Neural cell (in vitro differentiated cells): ENCODE measurements around the gene GHRL. TPM values are rescaled to one million over a fixed set of nuclear protein-coding genes. Genes with fewer than 3 reads are reported as not detected.

ENCODE experiments used
- H2AFZ ChIP-seq: fragments of 200-600, 300-800 bp; sonication (generic), shearing (Covaris generic); 2 replicates; pipeline ENCODE4 v1.6.0; 2014; ENCODE audit warnings: low read depth, mild to moderate bottlenecking, antibody characterized with exemption, low read length, moderate library complexity
- H3F3A ChIP-seq: fragments of 200-600 bp; shearing (Covaris generic); 2 replicates; pipeline ENCODE4 v1.6.1; 2016; ENCODE audit warnings: mild to moderate bottlenecking, moderate library complexity, mixed read lengths, antibody characterized with exemption, low read length; ENCODE audit not compliant: insufficient read depth, poor library complexity, severe bottlenecking
- H3K27ac ChIP-seq: fragments of 200-600, 300-800 bp; sonication (generic), shearing (Covaris generic); 2 replicates; pipeline ENCODE4 v1.5.1; 2014; ENCODE audit warnings: mild to moderate bottlenecking, low read length, moderate library complexity
- H3K27me3 ChIP-seq: fragments of 300-800, 200-600 bp; sonication (generic), shearing (Covaris generic); 2 replicates; pipeline ENCODE4 v1.6.0; 2014; ENCODE audit warnings: mild to moderate bottlenecking, low read depth, low read length, moderate library complexity; ENCODE audit not compliant: insufficient read depth
- H3K36me3 ChIP-seq: fragments of 300-800, 200-600 bp; sonication (generic), shearing (Covaris generic); 2 replicates; pipeline ENCODE4 v1.5.1; 2014; ENCODE audit warnings: mild to moderate bottlenecking, antibody characterized with exemption, low read length, moderate library complexity; ENCODE audit not compliant: insufficient read depth
- H3K4me2 ChIP-seq: fragments of 300-800, 200-600 bp; sonication (generic), shearing (Covaris generic); 2 replicates; pipeline ENCODE4 v1.6.0; 2014; ENCODE audit warnings: mild to moderate bottlenecking, low read length
- H3K4me3 ChIP-seq: fragments of 300-800, 200-600 bp; sonication (generic), shearing (Covaris generic); 2 replicates; pipeline ENCODE4 v1.5.1; 2014; ENCODE audit warnings: mild to moderate bottlenecking, low read length, moderate library complexity
- H3K79me2 ChIP-seq: fragments of 200-600 bp; shearing (Covaris generic); replicated peaks from 2 replicates; pipeline ENCODE4 v1.6.0; 2014; ENCODE audit warnings: mild to moderate bottlenecking, low read length, moderate library complexity; ENCODE audit not compliant: insufficient read depth
- H3K9ac ChIP-seq: fragments of 300-800, 200-600 bp; sonication (generic), shearing (Covaris generic); 2 replicates; pipeline ENCODE4 v1.6.1; 2016; ENCODE audit warnings: mild to moderate bottlenecking, low read length, mixed read lengths
- H3K9me2 ChIP-seq: fragments of 200-600 bp; shearing (Covaris generic); 2 replicates; pipeline ENCODE4 v1.6.1; 2016; ENCODE audit warnings: mild to moderate bottlenecking, low read length, mixed read lengths; ENCODE audit not compliant: insufficient read depth
- H3K9me3 ChIP-seq: fragments of 200-600, 300-800 bp; sonication (generic), shearing (Covaris generic); 2 replicates; pipeline ENCODE4 v1.6.1; 2016; ENCODE audit warnings: mild to moderate bottlenecking, mixed run types, low read length, moderate library complexity, mixed read lengths
- H4K20me1 ChIP-seq: fragments of 200-600 bp; shearing (Covaris generic); 2 replicates; pipeline ENCODE4 v1.6.1; 2016; ENCODE audit warnings: mild to moderate bottlenecking, mixed run types; ENCODE audit not compliant: insufficient read depth
- CTCF ChIP-seq: fragments of 450-650 bp; IDR thresholded peaks from 2 replicates; pipeline ENCODE4 v1.5.1; 2014; ENCODE audit warnings: antibody characterized with exemption, mild to moderate bottlenecking, moderate library complexity; ENCODE audit not compliant: poor library complexity, severe bottlenecking
- EP300 ChIP-seq: fragments of 450-650 bp; conservative IDR thresholded peaks from 2 replicates; pipeline ENCODE4 v1.6.1; 2014; ENCODE audit warnings: antibody characterized with exemption, mild to moderate bottlenecking, moderate library complexity; ENCODE audit not compliant: poor library complexity, severe bottlenecking
- EZH2 ChIP-seq: fragments of 200-600, 300-800 bp; shearing (Covaris generic), sonication (generic); IDR thresholded peaks from 2 replicates; pipeline ENCODE4 v1.6.1; 2014; ENCODE audit warnings: antibody characterized with exemption, low read length, borderline replicate concordance, mild to moderate bottlenecking; ENCODE audit not compliant: insufficient read depth, poor library complexity, severe bottlenecking
- MXI1 ChIP-seq: fragments of 450-650 bp; conservative IDR thresholded peaks from 2 replicates; pipeline ENCODE4 v1.6.1; 2014; ENCODE audit warnings: antibody characterized with exemption, mild to moderate bottlenecking; ENCODE audit not compliant: poor library complexity, severe bottlenecking
- POLR2AphosphoS5 ChIP-seq: IDR thresholded peaks from 2 replicates; pipeline ENCODE4 v1.6.1; 2012
- RAD21 ChIP-seq: fragments of 450-650 bp; conservative IDR thresholded peaks from 2 replicates; pipeline ENCODE4 v1.6.1; 2014; ENCODE audit warnings: antibody characterized with exemption, mild to moderate bottlenecking, moderate library complexity
- REST ChIP-seq: IDR thresholded peaks from 2 replicates; pipeline ENCODE4 v1.6.1; 2012; ENCODE audit warnings: borderline replicate concordance
- SMC3 ChIP-seq: fragments of 450-650 bp; conservative IDR thresholded peaks from 2 replicates; pipeline ENCODE4 v1.6.1; 2014; ENCODE audit warnings: antibody characterized with exemption, mild to moderate bottlenecking, moderate library complexity; ENCODE audit not compliant: poor library complexity
- TAF1 ChIP-seq: IDR thresholded peaks from 2 replicates; pipeline ENCODE4 v1.6.1; 2012; ENCODE audit warnings: low read depth
- polyA plus RNA-seq: library from polyadenylated mRNA; depleted of rRNA; stranded (reverse); fragments of >200 nt; gene quantifications from 2 replicates; pipeline ENCODE4 v1.2.3, GENCODE V29; 2014

GHRL gene
- polyA plus RNA-seq, 1 donor from 2014 or later = 2.8 TPM

DNA sequence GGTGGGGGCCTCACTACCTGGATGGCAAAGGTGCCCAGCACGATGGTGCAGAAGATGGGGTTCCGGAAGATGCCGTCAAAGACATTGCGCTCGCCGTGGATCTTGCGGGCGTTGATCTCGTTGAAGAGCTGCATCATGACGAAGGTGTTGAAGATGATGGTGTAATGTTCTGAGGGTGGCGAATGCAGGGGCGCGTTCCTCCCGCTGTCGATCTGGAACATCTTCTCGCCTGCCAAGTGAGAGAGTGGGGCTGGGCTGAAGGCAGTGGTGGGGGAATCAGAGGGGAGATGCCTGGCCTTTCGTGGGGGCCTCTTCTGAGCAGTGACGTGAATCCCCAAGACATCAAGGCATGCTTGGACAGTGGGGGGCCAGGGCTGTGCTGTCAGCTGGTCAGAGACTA lies 47.7 kb upstream of the GHRL start:
- no peaks in the 10 kb centered on the region for H3K36me3 ChIP-seq
- H3K9ac ChIP-seq = no peak overlapping the region
- TF ChIP-seq EP300 (no peak), TAF1 (no peak), POLR2AphosphoS5 (no peak), EZH2 (no peak), CTCF (no peak), MXI1 (no peak), REST (no peak), SMC3 (no peak), RAD21 (no peak)

DNA sequence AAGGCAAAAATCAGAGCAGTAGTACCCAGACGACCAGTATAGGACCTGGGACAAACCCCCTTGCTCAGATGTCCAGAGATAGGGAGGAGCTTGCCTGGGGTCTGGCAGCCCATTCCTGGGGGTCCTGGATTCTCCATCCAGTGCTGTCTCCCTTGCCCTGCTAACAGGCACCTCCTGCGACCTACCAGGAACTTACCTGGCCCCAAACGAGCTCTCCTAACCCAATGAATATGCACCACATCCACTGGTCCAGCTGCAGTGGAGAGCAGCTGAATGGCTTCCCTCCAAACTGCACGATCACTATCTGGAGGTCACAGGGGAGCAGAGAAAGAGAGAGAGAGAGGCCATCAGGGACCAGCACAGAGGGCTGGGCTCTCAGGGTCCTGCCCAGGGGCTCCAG lies 47.3 kb upstream of the GHRL start:
- H3K27me3 ChIP-seq = no peaks in the 10 kb centered on the region
- no peak for TF ChIP-seq MXI1
- no peak for TF ChIP-seq EP300
- TF ChIP-seq SMC3 = no peak
- TF ChIP-seq CTCF = no peak
- no peak for TF ChIP-seq POLR2AphosphoS5
- no peak for TF ChIP-seq EZH2
- no peak for TF ChIP-seq REST
- TF ChIP-seq RAD21 = no peak
- TF ChIP-seq TAF1 = no peak
- H3K79me2 ChIP-seq = no peaks in the 10 kb centered on the region
- no peak overlapping the region for H3K4me2 ChIP-seq
- no peaks in the 10 kb centered on the region for H4K20me1 ChIP-seq
- no peak overlapping the region for H3K4me3 ChIP-seq
- no peaks in the 10 kb centered on the region for H3K36me3 ChIP-seq
- no peaks in the 10 kb centered on the region for H3F3A ChIP-seq
- H3K9ac ChIP-seq = no peak overlapping the region
- H2AFZ ChIP-seq = no peak overlapping the region
- no peaks in the 10 kb centered on the region for H3K9me3 ChIP-seq
- H3K9me2 ChIP-seq = no peaks in the 10 kb centered on the region
- H3K27ac ChIP-seq = no peak overlapping the region

More for the DNA sequence above, 47.7 kb upstream of the GHRL start:
- H4K20me1 ChIP-seq = no peaks in the 10 kb centered on the region
- H3K4me3 ChIP-seq = no peak overlapping the region
- H3F3A ChIP-seq = no peaks in the 10 kb centered on the region
- no peaks in the 10 kb centered on the region for H3K27me3 ChIP-seq
- no peaks in the 10 kb centered on the region for H3K9me3 ChIP-seq
- H3K79me2 ChIP-seq = no peaks in the 10 kb centered on the region
- no peak overlapping the region for H3K4me2 ChIP-seq
- no peak overlapping the region for H3K27ac ChIP-seq
- no peaks in the 10 kb centered on the region for H3K9me2 ChIP-seq
- H2AFZ ChIP-seq = no peak overlapping the region
